Tibial nerve (tissue), 4 donors: ENCODE results near the gene PPP1R14B. TPM values are rescaled to one million over a fixed set of nuclear protein-coding genes. Genes with fewer than 3 reads are reported as not detected.

Source experiments
- DNase-seq, 2 donors: peaks; one replicate each; pipeline ENCODE4 v3.0.0-alpha.2; 2019; ENCODE audit warnings: low spot score in 2 of 2
- H3K27ac ChIP-seq, 4 donors: fragments of 200-600 bp; sonication (generic) in 3 of 4; one replicate each; pipeline ENCODE4 v1.5.1; 2017 to 2019; ENCODE audit warnings: mild to moderate bottlenecking in 1 of 4
- H3K27me3 ChIP-seq, 2 donors: fragments of 200-600 bp; sonication (generic) in 1 of 2; one replicate each; pipeline versions ENCODE4 v1.5.1 to v1.6.0; 2017 to 2019
- H3K36me3 ChIP-seq, 3 donors: fragments of 200-600 bp; sonication (generic); one replicate each; pipeline ENCODE4 v1.5.1; 2018 to 2019
- H3K4me1 ChIP-seq, 4 donors: fragments of 200-600 bp; sonication (generic) in 3 of 4; one replicate each; pipeline ENCODE4 v1.5.1; 2017 to 2019
- H3K4me3 ChIP-seq, 4 donors: fragments of 200-600 bp; sonication (generic) in 3 of 4; one replicate each; pipeline ENCODE4 v1.5.1; 2017 to 2019; ENCODE audit warnings: mild to moderate bottlenecking in 1 of 4, moderate library complexity in 1 of 4
- H3K9me3 ChIP-seq, 4 donors: fragments of 200-600 bp; sonication (generic) in 3 of 4; one replicate each; pipeline ENCODE4 v1.5.1; 2017 to 2019
- EP300 ChIP-seq, 2 donors: sonication (generic); formaldehyde crosslinking; IDR thresholded peaks; one replicate each; pipeline ENCODE4 v1.6.1; 2017; ENCODE audit warnings: antibody characterized with exemption in 2 of 2, mild to moderate bottlenecking in 1 of 2
- POLR2A ChIP-seq, 2 donors: fragments of 450-650 bp; IDR thresholded peaks; one replicate each; pipeline ENCODE4 v1.6.1; 2017; ENCODE audit warnings: antibody characterized with exemption in 2 of 2, mild to moderate bottlenecking in 2 of 2, moderate library complexity in 2 of 2
- WGBS, 2 donors: methylation state at CpG; one replicate each; pipeline ENCODE4 v1.1.5; 2018; 5-methylcytosine and 5-hydroxymethylcytosine counted together
- total RNA-seq, 4 donors: library from RNA; depleted of rRNA; stranded (reverse); fragments of >200 nt; gene quantifications; one replicate each; pipeline ENCODE4 v1.1.0, GENCODE V29; 2016
- TF ChIP-seq, protein P1 (sequence below), 5 experiments: fragments of 200-600 bp in 3 of 5; fragments of 450-650 bp in 2 of 5; sonication (generic) in 3 of 5; IDR thresholded peaks; one replicate each; pipeline ENCODE4 v1.5.1; 2016 to 2019; ENCODE audit warnings: antibody characterized with exemption in 5 of 5, mild to moderate bottlenecking in 3 of 5, moderate library complexity in 2 of 5

Gene PPP1R14B
- total RNA-seq, 4 donors from 2014 or later, result 79.7 to 187 (median 91.4) TPM

DNA sequence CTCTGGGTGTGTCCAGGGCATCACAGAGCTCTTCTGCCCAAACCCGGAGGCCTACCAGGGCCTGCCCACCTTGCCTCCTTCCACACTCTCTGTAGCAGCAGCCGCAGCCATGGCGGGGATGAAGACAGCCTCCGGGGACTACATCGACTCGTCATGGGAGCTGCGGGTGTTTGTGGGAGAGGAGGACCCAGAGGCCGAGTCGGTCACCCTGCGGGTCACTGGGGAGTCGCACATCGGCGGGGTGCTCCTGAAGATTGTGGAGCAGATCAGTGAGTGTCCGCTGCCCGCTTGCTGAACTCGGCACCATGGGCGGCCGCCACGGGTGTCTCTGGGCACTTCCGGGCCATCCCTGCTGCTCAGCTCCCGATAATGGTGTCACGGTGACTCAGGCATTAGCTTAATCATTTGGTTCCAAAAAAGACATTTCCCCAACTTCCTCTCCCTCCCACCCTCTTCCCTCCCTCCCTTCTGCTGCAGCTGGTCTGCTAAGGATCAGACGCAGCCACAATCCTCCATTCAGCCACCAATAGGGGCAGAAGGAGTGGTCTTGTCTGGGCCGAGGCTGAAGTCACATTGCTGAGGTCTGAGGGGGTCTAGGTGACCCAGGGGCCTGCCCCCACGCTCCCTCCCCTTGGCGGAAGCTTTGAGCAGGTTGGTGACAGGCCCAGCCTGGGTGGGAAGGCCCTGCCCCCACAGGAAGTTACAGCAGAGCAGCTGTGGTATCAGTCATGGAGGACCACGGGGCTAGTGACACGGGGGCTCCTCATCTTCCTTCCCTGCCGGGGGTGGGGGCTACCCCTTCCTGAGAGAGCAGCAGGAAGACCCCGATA lies 39.3 kb downstream of the PPP1R14B start:
- peak overlapping the region; percentile 11 to 54 (median 30) for H3K4me3 ChIP-seq
- 41 to 48% methylated on average over 20 to 23 of the region's 30 CpGs for WGBS, 2 donors
- H3K9me3 ChIP-seq, result no peaks in the 10 kb centered on the region
- peaks cover 0 to 72% (median 11%) of the 10 kb centered on the region in 3 donors for H3K36me3 ChIP-seq
- H3K4me1 ChIP-seq, result peaks cover 0 to 26% (median 10%) of the 10 kb centered on the region in 4 donors
- DNase-seq, result peak in 1 of 2 donors; percentile 36
- TF ChIP-seq, protein P1, sequence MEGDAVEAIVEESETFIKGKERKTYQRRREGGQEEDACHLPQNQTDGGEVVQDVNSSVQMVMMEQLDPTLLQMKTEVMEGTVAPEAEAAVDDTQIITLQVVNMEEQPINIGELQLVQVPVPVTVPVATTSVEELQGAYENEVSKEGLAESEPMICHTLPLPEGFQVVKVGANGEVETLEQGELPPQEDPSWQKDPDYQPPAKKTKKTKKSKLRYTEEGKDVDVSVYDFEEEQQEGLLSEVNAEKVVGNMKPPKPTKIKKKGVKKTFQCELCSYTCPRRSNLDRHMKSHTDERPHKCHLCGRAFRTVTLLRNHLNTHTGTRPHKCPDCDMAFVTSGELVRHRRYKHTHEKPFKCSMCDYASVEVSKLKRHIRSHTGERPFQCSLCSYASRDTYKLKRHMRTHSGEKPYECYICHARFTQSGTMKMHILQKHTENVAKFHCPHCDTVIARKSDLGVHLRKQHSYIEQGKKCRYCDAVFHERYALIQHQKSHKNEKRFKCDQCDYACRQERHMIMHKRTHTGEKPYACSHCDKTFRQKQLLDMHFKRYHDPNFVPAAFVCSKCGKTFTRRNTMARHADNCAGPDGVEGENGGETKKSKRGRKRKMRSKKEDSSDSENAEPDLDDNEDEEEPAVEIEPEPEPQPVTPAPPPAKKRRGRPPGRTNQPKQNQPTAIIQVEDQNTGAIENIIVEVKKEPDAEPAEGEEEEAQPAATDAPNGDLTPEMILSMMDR (IDR thresholded peaks at IDR 0.05), result no peak
- TF ChIP-seq POLR2A (IDR thresholded peaks at IDR 0.05), result no peak
- peak in 1 of 2 donors; percentile 29 for TF ChIP-seq EP300 (IDR thresholded peaks at IDR 0.05)
- peak overlapping the region; percentile 17 to 85 (median 74) for H3K27ac ChIP-seq
- no peaks in the 10 kb centered on the region for H3K27me3 ChIP-seq

DNA sequence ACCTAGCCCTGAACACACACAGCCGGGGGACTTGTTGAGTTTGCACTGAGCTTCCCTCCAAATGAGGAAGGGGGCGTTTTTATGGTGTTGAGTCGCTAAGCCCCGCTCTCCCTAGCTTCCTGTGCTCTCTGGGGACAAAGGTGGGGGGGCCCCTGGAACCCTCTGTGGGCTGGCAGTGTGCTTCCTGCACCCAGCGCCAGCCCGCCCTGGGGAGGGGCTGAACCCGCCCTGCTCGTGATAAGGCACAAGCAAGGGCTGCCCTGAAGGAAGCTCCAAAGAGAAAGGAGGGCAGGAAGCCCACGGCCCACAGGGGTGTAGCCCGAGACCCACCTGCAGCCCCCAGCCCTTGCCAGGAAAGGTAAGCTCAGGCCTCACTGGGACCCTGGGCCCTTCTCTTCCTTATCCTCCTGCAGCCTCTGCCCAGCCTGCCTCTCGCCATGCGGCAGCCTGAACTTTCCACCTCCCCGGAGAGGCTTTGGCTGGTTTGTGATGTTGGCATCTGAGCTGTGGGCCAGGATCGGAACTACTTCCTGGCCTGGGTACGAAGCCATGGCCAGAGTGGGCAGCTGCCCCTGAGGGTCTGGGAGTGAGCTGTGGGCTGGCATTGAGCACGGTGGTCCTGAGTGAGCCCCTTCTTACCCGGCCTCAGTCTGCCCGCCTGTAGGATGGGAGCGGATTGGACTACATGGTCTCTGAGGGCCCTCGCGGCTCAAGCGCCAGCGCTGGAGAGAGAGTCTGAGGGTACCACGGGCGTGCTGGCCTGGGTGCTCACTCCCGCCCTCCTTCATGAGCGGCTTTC lies 40.1 kb downstream of the PPP1R14B start, which contains the start of gene FERMT3:
FERMT3 (plus strand) TSS at position 265 of the 799 bp plus-strand sequence. CDS start 644 bp downstream, outside the sequence.
- Histone ChIP-seq H3K27me3 (no peaks in the 10 kb centered on the region), H3K36me3 (peaks cover 0 to 71% (median 11%) of the 10 kb centered on the region in 3 donors), H3K9me3 (no peaks in the 10 kb centered on the region), H3K27ac (peak within 1 kb of the TSS; percentile 17 to 85 (median 74)), H3K4me3 (peak within 1 kb of the TSS; percentile 11 to 54 (median 30)), H3K4me1 (peaks cover 0 to 26% (median 10%) of the 10 kb centered on the region in 4 donors)
- DNase-seq, result peak in 1 of 2 donors; percentile 31
- WGBS, 2 donors, result 62 to 68% methylated on average over 6 to 13 of the region's 27 CpGs
- TF ChIP-seq, protein P1 (IDR thresholded peaks at IDR 0.05), result no peak
- peak in 1 of 2 donors; percentile 26 for TF ChIP-seq POLR2A (IDR thresholded peaks at IDR 0.05)

DNA sequence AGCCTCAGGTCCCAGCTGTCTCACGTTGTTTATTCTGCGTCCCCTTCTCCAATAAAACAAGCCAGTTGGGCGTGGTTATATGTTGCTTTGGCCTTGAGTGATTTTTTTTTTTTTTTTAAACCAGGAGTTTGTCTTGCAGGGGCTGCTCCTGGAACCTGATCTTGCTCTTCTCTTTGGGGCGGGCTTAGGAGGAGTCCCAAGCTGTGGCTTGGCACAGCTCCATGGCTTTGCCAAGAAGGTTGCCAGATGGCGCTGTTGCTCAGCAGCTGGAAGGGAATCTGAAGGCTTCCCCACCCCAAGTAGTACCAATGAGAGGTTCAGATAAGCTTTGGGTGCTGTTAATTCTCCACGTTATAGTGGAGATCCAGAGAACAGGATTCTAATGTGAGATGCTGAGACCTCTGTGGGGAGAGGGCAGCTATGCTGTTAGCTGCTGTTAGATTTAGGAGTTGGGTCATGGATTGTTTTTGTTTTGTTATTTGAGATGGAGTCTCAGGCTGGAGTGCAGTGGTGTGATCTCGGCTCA lies 42.2 kb downstream of the PPP1R14B start:
- peak in 1 of 2 donors; percentile 77 for TF ChIP-seq EP300 (IDR thresholded peaks at IDR 0.05)
- no peak for TF ChIP-seq POLR2A (IDR thresholded peaks at IDR 0.05)
- TF ChIP-seq, protein P1 (IDR thresholded peaks at IDR 0.05), result peak; percentile 68 to 82 (median 75)
- 31 to 34% methylated on average over 7 of the region's 7 CpGs for WGBS, 2 donors
- Histone ChIP-seq H3K27ac (peak overlapping the region in 1 of 4 donors; percentile 5), H3K4me3 (no peak overlapping the region), H3K9me3 (no peaks in the 10 kb centered on the region), H3K27me3 (no peaks in the 10 kb centered on the region), H3K36me3 (peaks cover 0 to 81% (median 23%) of the 10 kb centered on the region in 3 donors), H3K4me1 (peaks cover 0 to 26% (median 10%) of the 10 kb centered on the region in 4 donors)
- DNase-seq, result peak; percentile 85 to 92

DNA sequence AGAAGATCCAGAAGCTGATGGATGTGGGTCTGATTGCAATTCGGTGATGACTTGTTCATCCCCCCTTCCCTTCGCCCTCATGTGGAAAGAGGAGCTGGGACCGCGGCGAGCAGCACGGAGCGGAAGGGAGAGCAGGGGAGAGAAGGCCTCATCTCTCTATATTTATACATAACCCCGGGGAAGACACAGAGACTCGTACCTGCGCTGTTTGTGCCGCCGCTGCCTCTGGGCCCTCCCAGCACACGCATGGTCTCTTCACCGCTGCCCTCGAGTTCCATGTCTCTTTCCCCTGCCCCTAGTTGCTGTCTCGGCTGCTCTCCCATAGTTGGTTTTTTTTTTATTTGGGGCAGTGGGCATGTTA lies 42.7 kb downstream of the PPP1R14B start:
- peaks cover 0 to 84% (median 24%) of the 10 kb centered on the region in 3 donors for H3K36me3 ChIP-seq
- H3K4me1 ChIP-seq, result peaks cover 0 to 25% (median 10%) of the 10 kb centered on the region in 4 donors

DNA sequence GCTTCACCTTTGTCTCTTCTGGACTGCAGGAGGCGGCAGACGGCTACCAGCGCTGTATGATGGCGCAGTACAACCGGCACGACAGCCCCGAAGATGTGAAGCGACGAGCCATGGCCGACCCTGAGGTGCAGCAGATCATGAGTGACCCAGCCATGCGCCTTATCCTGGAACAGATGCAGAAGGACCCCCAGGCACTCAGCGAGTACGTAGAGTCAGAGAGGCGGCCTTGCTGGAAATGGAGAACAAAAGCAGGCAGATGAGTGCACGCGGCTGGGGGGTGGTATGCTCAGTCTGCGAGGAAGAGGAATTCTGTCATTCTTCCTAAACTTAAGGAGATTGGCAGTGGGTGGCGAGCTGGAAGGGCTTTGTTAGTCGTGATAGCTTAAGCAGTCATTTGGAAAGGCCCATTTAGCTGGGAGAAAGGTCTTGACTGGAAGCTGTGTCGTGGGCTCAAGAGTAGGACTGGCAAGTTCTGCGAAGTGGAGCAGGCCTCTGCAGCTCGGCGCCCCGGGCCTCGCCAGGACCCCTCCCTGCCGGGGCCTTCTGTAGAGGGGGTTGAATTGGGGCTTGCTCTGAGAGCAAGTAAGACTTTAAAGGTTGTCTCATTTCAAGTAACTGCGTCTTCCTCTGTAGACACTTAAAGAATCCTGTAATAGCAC lies 43.2 kb downstream of the PPP1R14B start:
- 88 to 90% methylated on average over 27 of the region's 27 CpGs for WGBS, 2 donors
- TF ChIP-seq EP300 (IDR thresholded peaks at IDR 0.05) (no peak), POLR2A (IDR thresholded peaks at IDR 0.05) (no peak)
- TF ChIP-seq, protein P1 (IDR thresholded peaks at IDR 0.05), result no peak
- Histone ChIP-seq H3K9me3 (no peaks in the 10 kb centered on the region), H3K4me3 (no peak overlapping the region), H3K27ac (no peak overlapping the region), H3K4me1 (peaks cover 0 to 20% (median 10%) of the 10 kb centered on the region in 4 donors), H3K27me3 (no peaks in the 10 kb centered on the region), H3K36me3 (peaks cover 3 to 84% (median 24%) of the 10 kb centered on the region in 3 donors)
- no peak for DNase-seq

More for the DNA sequence above, 42.7 kb downstream of the PPP1R14B start:
- Histone ChIP-seq H3K9me3 (no peaks in the 10 kb centered on the region), H3K27ac (no peak overlapping the region), H3K27me3 (no peaks in the 10 kb centered on the region), H3K4me3 (no peak overlapping the region)
- DNase-seq, result no peak
- no peak for TF ChIP-seq POLR2A (IDR thresholded peaks at IDR 0.05)
- no peak for TF ChIP-seq EP300 (IDR thresholded peaks at IDR 0.05)
- 82 to 83% methylated on average over 15 to 16 of the region's 16 CpGs for WGBS, 2 donors
